Colonic mucosa (tissue), 4 donors: Measurements from ENCODE around the gene PTPRT. TPM values are rescaled to one million over a fixed set of nuclear protein-coding genes. Genes with fewer than 3 reads are reported as not detected.

Experiments
- DNase-seq: peaks from one replicate; pipeline ENCODE4 v3.0.0-alpha.2; 2020
- H3K27ac ChIP-seq: fragments of 200-600 bp; one replicate; pipeline ENCODE4 v1.8.0; 2021
- H3K27me3 ChIP-seq: fragments of 200-600 bp; one replicate; pipeline ENCODE4 v1.8.0; 2021
- H3K36me3 ChIP-seq: fragments of 200-600 bp; one replicate; pipeline ENCODE4 v1.8.0; 2021
- H3K4me1 ChIP-seq: fragments of 200-600 bp; one replicate; pipeline ENCODE4 v1.8.0; 2021; ENCODE audit warnings: mild to moderate bottlenecking
- H3K4me3 ChIP-seq: fragments of 200-600 bp; one replicate; pipeline ENCODE4 v1.8.0; 2021
- H3K9ac ChIP-seq, 2 donors: one replicate each; pipeline ENCODE4 v1.7.0; 2013; ENCODE audit warnings: control low read depth in 2 of 2, low read depth in 2 of 2, low read length in 2 of 2
- H3K9me3 ChIP-seq: fragments of 200-600 bp; one replicate; pipeline ENCODE4 v1.8.0; 2021
- intact Hi-C: fragments of 100-400 bp; cut with DNase I; formaldehyde crosslinking; loops from one replicate; pipeline ENCODE4 v1.14.1; 2022
- total RNA-seq, 2 donors: library from RNA; stranded (reverse); fragmentation: NEBNext Ultra II Directional in 1 of 2; extraction: Animal tissue kit (Norgen Biotek cat#: 25700) in 1 of 2; gene quantifications; one replicate each; pipeline ENCODE4 v1.2.1, GENCODE V29; 2021
- TF ChIP-seq, protein P1 (sequence below): fragments of 200-600 bp; IDR thresholded peaks from one replicate; pipeline ENCODE4 v1.8.0; 2022; ENCODE audit warnings: antibody characterized with exemption, mild to moderate bottlenecking
- donor health status: healthy.
- donor health status: DM: no; HTN: no; CAD: no.
- donor health status: DM: no; HTN: no; CAD: no.

PTPRT gene
- total RNA-seq, 2 donors from 2014 or later = 0.11 to 0.12 TPM

DNA sequence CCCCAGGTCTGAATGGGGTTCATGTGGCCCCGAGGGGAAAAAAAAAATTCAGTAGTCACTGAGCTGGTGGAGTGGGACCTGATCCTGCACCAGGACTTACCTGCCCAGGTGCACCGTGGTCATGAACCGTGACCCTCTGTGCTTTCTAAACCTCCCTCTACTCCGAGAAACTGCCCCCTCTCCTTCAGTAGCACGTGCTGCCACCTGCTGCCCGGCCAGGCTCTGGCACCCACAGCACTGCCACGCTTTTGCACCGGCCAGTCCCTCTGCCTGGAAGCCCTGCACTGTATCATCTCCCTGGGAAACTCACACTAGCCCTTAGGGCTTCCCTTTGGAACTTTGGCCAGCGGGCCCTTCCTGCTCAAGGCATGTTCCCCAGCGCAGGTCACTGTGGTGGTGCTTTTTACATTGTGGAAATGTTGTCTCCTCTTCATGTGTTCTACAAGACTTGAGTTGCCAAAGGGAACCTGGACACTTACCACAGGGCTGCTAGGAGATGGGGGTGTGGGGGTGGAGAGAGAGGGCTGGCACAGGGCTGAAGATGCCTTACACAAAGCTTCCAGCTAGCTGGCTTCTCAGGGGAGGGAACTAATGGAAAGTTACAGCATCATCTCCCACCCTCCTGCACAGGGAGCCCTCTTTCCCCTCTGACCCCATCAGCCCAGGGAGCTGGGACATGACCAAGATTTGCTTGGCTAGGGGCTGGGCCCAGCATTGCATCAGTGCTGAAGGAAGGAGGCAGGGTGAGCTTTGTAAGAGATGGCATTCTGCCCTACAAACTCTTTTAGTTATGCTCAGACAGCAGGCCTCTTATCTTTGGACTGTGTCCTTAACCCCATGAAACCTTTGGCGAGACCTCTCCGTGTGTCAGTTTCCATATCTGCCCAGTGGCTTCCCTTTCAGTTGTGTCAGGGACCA is 2.5 kb upstream of the PTPRT start:
- H3K9ac ChIP-seq = no peak overlapping the region
- H3K9me3 ChIP-seq = no peaks in the 10 kb centered on the region
- no peak overlapping the region for H3K4me3 ChIP-seq
- DNase-seq = no peak
- H3K27me3 ChIP-seq = peaks cover 22% of the 10 kb centered on the region
- TF ChIP-seq, protein P1, sequence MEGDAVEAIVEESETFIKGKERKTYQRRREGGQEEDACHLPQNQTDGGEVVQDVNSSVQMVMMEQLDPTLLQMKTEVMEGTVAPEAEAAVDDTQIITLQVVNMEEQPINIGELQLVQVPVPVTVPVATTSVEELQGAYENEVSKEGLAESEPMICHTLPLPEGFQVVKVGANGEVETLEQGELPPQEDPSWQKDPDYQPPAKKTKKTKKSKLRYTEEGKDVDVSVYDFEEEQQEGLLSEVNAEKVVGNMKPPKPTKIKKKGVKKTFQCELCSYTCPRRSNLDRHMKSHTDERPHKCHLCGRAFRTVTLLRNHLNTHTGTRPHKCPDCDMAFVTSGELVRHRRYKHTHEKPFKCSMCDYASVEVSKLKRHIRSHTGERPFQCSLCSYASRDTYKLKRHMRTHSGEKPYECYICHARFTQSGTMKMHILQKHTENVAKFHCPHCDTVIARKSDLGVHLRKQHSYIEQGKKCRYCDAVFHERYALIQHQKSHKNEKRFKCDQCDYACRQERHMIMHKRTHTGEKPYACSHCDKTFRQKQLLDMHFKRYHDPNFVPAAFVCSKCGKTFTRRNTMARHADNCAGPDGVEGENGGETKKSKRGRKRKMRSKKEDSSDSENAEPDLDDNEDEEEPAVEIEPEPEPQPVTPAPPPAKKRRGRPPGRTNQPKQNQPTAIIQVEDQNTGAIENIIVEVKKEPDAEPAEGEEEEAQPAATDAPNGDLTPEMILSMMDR = peak; percentile 22
- no peaks in the 10 kb centered on the region for H3K4me1 ChIP-seq
- intact Hi-C loops = loop anchor here (5.0 kb wide), 1 partner anchor 1235 kb away; no protein-coding TSS in a partner anchor
- H3K36me3 ChIP-seq = no peaks in the 10 kb centered on the region
- no peak overlapping the region for H3K27ac ChIP-seq

DNA sequence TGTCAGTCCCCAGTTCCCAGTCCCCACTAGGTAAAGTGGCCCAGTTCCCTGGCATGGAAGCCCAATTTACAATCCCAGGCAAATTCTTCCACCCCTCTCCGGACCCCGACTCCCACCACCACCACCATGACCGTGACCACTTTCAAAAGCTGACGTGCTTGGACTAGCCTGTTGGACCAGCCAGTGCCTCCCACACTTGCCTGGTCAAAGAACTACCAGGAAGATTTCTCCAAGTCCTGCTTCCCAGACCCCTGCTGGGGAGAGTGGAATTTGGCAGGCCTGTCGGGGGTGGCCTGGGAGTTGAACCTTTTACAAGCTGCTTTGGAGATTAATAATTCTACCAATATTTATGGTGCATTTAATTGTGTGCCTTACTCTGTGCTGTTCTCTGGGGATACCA is 1.4 kb upstream of the PTPRT start:
- Histone ChIP-seq H3K9ac (no peak overlapping the region), H3K27ac (no peak overlapping the region), H3K9me3 (no peaks in the 10 kb centered on the region), H3K36me3 (no peaks in the 10 kb centered on the region), H3K27me3 (peaks cover 22% of the 10 kb centered on the region), H3K4me3 (no peak overlapping the region), H3K4me1 (no peaks in the 10 kb centered on the region)
- TF ChIP-seq, protein P1 = no peak
- intact Hi-C loops = loop anchor here (5.0 kb wide), 1 partner anchor 1234 kb away; no protein-coding TSS in a partner anchor
- DNase-seq = no peak

DNA sequence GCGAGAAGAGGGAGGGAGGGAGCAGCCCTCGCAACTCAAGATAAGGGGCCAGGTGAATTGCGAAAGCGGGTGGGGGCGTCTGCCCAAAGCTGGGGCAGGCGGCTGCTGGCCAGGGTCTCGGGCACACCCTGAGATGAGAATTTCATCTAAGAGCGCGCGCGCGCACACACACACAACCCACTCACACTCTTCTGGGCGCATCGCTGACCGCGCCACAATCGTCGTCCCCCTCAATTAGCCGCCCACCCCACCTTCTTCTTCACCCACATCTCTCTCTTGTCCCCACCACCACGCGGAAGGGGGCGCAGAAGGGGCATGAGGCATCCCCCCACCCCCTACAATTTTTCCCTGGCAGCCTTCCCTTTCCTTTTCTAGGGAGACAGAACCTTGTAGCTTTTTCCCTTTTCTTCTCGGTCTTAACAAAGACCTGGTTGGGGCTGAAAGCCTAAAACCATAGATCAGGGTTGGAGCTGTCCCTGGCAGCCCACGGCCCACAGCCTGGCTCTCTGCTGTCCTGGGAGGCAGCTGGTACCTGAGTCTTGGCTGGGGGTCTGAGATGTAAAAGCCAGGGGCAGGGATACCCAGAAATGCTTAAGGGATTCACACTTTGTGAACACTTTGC is 737 bp upstream of the PTPRT start:
- intact Hi-C loops = loop anchor here (5.0 kb wide), 1 partner anchor 1233 kb away; no protein-coding TSS in a partner anchor
- Histone ChIP-seq H3K27me3 (peaks cover 22% of the 10 kb centered on the region), H3K4me1 (no peaks in the 10 kb centered on the region), H3K36me3 (no peaks in the 10 kb centered on the region), H3K9me3 (no peaks in the 10 kb centered on the region), H3K27ac (no peak overlapping the region), H3K4me3 (no peak overlapping the region), H3K9ac (no peak overlapping the region)
- TF ChIP-seq, protein P1 = no peak
- DNase-seq = no peak

DNA sequence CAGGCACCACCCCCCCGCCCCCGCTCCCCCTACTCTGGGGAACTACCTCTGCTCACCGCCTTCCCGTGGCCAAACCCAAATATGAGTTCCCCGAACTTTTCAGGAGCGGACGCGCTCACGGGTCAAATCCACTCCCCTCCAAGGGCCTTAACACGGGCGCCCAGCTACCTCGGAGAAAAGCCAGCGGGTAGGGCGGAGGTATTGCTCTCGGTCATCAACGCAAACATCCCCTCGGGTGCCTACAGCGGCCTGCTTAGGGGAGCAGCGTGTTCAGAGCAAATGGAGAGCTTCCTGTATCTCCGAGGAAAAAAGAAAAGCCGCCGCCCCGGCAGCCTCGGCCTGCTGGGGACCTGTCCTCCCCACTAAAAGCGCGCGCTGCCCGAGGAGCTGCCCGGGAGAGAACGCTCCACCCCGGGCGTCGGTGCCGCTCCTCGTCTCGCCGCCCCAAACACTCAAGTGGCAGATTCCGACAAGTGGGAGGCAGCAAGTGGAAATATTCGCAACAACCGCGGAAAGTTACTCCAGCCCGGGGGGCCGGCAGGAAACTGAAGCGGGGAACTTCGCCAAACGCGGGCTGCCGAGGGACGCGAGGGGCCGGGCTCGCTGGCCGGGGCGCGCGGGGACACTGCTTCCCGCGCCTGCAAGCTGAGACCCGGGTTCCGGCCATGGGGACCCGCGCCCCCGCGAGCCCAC is 699 bp downstream of the PTPRT start:
- Histone ChIP-seq H3K4me3 (no peak overlapping the region), H3K27me3 (peaks cover 22% of the 10 kb centered on the region), H3K4me1 (no peaks in the 10 kb centered on the region), H3K9me3 (no peaks in the 10 kb centered on the region), H3K9ac (no peak overlapping the region), H3K27ac (no peak overlapping the region), H3K36me3 (no peaks in the 10 kb centered on the region)
- DNase-seq = no peak
- intact Hi-C loops = loop anchor here (5.0 kb wide), 2 partner anchors 218 to 1452 kb away; no protein-coding TSS in a partner anchor
- TF ChIP-seq, protein P1 = no peak

DNA sequence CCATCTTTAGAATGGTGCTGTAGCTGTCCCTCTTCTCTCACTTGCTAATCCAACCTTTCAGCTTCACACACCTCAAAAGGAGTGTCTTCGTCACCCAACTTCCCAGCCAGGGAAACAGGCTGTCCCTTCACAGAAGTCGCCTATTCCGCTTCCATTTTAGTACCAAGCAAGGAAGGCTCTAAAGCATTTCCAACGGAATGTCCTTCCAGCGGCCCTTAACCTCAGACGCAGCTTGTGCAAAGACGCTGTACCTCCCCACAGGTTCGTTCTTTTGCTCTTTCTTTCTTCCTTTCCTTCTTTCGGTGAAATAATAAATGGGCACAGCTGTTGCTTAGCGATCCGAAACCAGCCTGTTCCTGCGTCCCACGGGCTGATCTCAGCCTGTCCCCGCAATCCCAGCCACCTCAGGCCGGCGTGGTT is 1.5 kb downstream of the PTPRT start:
- Histone ChIP-seq H3K27ac (no peak overlapping the region), H3K9me3 (no peaks in the 10 kb centered on the region), H3K27me3 (peaks cover 22% of the 10 kb centered on the region), H3K4me1 (no peaks in the 10 kb centered on the region), H3K36me3 (no peaks in the 10 kb centered on the region), H3K9ac (no peak overlapping the region), H3K4me3 (no peak overlapping the region)
- no peak for DNase-seq
- intact Hi-C loops = loop anchor here (5.0 kb wide), 2 partner anchors 219 to 1451 kb away; no protein-coding TSS in a partner anchor
- TF ChIP-seq, protein P1 = no peak
